OCI-LY1 (cell line): Measurements from ENCODE around the gene ITFG1.
"Not testable (repeated sequence)": the region's sequence is repeated elsewhere in the genome, so short reads cannot be mapped to it uniquely, and the experiment has no call there.

Source experiments
- H2AFZ ChIP-seq: fragments of 200-600 bp; sonication (generic), shearing (Covaris generic); 2 replicates; pipeline ENCODE4 v1.6.0; 2014; ENCODE audit warnings: antibody characterized with exemption, mild to moderate bottlenecking, low read length
- H3F3A ChIP-seq: fragments of 200-600 bp; sonication (generic), shearing (Covaris generic); 2 replicates; pipeline ENCODE4 v1.6.0; 2014; ENCODE audit warnings: mild to moderate bottlenecking, antibody characterized with exemption, low read length, moderate library complexity; ENCODE audit not compliant: insufficient read depth
- H3K27ac ChIP-seq: fragments of 200-600 bp; sonication (generic); 2 replicates; pipeline ENCODE4 v1.5.1; 2014; ENCODE audit warnings: low read length, mixed run types, mild to moderate bottlenecking, low read depth; ENCODE audit not compliant: poor library complexity, severe bottlenecking
- H3K27me3 ChIP-seq: fragments of 200-600 bp; sonication (generic); 2 replicates; pipeline ENCODE4 v1.6.0; 2014; ENCODE audit warnings: antibody characterized with exemption, mild to moderate bottlenecking, low read length, moderate library complexity; ENCODE audit not compliant: insufficient read depth
- H3K36me3 ChIP-seq: fragments of 200-600 bp; sonication (generic); 2 replicates; pipeline ENCODE4 v1.6.1; 2014; ENCODE audit warnings: mild to moderate bottlenecking, antibody characterized with exemption, low read length, moderate library complexity, mixed read lengths; ENCODE audit not compliant: insufficient read depth
- H3K4me1 ChIP-seq: fragments of 200-600 bp; sonication (generic); 2 replicates; pipeline ENCODE4 v1.5.1; 2014; ENCODE audit warnings: mild to moderate bottlenecking, low read length, moderate library complexity; ENCODE audit not compliant: insufficient read depth, severe bottlenecking
- H3K4me2 ChIP-seq: fragments of 200-600 bp; sonication (generic), shearing (Covaris generic); 2 replicates; pipeline ENCODE4 v1.6.1; 2014; ENCODE audit warnings: low read length
- H3K4me3 ChIP-seq: fragments of 200-600 bp; sonication (generic); 2 replicates; pipeline ENCODE4 v1.5.1; 2014; ENCODE audit warnings: low read length, low read depth, mild to moderate bottlenecking, mixed read lengths; ENCODE audit not compliant: poor library complexity, severe bottlenecking
- H3K79me2 ChIP-seq: fragments of 200-600 bp; shearing (Covaris generic); 2 replicates; pipeline ENCODE4 v1.6.1; 2016; ENCODE audit warnings: mixed run types, low read length, mixed read lengths; ENCODE audit not compliant: insufficient read depth
- H3K9ac ChIP-seq: fragments of 200-600 bp; sonication (generic), shearing (Covaris generic); 2 replicates; pipeline ENCODE4 v1.6.1; 2014; ENCODE audit warnings: mild to moderate bottlenecking, low read length, mixed read lengths
- H3K9me2 ChIP-seq: fragments of 200-600 bp; sonication (generic), shearing (Covaris generic); 2 replicates; pipeline ENCODE4 v1.6.1; 2014; ENCODE audit warnings: low read depth, mild to moderate bottlenecking, low read length, mixed read lengths
- H3K9me3 ChIP-seq: fragments of 200-600 bp; shearing (Covaris generic); 2 replicates; pipeline ENCODE4 v1.6.1; 2014; ENCODE audit warnings: low read length, mixed read lengths
- H4K20me1 ChIP-seq: fragments of 200-600 bp; sonication (generic), shearing (Covaris generic); 2 replicates; pipeline ENCODE4 v1.6.0; 2016; ENCODE audit warnings: mild to moderate bottlenecking, low read length; ENCODE audit not compliant: insufficient read depth
- CTCF ChIP-seq: fragments of 200-600 bp; sonication (generic), shearing (Covaris generic); IDR thresholded peaks from 2 replicates; pipeline ENCODE4 v1.5.1; 2017; ENCODE audit warnings: mild to moderate bottlenecking, antibody characterized with exemption, low read length, moderate library complexity, mixed read lengths
- EZH2 ChIP-seq: fragments of 200-600 bp; sonication (generic), shearing (Covaris generic); IDR thresholded peaks from 2 replicates; pipeline ENCODE4 v1.8.0; 2017; ENCODE audit warnings: borderline replicate concordance, mixed run types, mild to moderate bottlenecking, antibody characterized with exemption, low read length, moderate library complexity, mixed read lengths

Gene ITFG1

DNA sequence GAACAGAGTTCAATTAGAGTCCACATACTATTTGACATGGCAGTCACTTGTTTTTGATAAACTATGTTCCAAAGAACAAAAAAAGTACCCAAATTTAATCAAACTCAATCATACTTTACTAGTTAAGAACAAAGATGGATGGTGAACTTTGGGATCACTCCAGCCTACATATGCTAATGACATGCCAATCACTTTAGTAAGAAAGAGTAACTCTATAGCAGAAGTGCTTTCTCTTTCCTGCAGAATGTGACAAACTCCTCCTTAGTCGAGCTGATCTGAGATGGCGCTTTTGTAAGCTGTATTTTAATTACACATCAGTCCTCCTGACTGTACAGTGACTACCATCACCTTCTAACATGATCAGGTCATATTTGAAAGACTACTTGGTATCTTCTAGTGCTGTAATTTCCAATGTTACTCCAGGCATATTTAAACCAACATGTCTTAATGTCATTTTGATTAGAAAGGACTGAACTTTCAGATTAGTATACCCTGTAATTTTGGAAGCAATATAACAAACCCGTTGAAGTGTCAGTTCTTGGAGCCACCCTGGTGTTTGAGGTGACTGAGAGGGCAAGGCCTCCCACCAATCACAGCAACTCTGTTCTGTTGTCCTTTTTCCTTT is 321.2 kb downstream of the ITFG1 start:
- H3K79me2 ChIP-seq: no peaks in the 10 kb centered on the region; the same call in 1 of the 2 replicates
- H2AFZ ChIP-seq: no peak overlapping the region
- no peaks in the 10 kb centered on the region for H3K36me3 ChIP-seq

GRCh38 chr16:47137925-47138324 is 322.9 kb downstream of the ITFG1 start:
- not testable (repeated sequence) for H3K4me3 ChIP-seq, H3K36me3 ChIP-seq, H3F3A ChIP-seq, H3K9me2 ChIP-seq, H2AFZ ChIP-seq, H3K4me2 ChIP-seq, H3K79me2 ChIP-seq, H3K27me3 ChIP-seq, H3K27ac ChIP-seq, H3K9ac ChIP-seq, H3K9me3 ChIP-seq, H4K20me1 ChIP-seq
- peaks cover 15% of the 10 kb centered on the region for H3K4me1 ChIP-seq

More for the DNA sequence above, 321.2 kb downstream of the ITFG1 start:
- Histone ChIP-seq H3K9me2 (no peaks in the 10 kb centered on the region), H3K27me3 (no peaks in the 10 kb centered on the region; the same call in 1 of the 2 replicates), H4K20me1 (no peaks in the 10 kb centered on the region), H3K27ac (no peak overlapping the region), H3K9me3 (no peaks in the 10 kb centered on the region), H3F3A (no peaks in the 10 kb centered on the region), H3K9ac (no peak overlapping the region), H3K4me3 (no peak overlapping the region), H3K4me1 (peaks cover 21% of the 10 kb centered on the region), H3K4me2 (no peak overlapping the region)
- TF ChIP-seq CTCF (no peak), EZH2 (no peak)

DNA sequence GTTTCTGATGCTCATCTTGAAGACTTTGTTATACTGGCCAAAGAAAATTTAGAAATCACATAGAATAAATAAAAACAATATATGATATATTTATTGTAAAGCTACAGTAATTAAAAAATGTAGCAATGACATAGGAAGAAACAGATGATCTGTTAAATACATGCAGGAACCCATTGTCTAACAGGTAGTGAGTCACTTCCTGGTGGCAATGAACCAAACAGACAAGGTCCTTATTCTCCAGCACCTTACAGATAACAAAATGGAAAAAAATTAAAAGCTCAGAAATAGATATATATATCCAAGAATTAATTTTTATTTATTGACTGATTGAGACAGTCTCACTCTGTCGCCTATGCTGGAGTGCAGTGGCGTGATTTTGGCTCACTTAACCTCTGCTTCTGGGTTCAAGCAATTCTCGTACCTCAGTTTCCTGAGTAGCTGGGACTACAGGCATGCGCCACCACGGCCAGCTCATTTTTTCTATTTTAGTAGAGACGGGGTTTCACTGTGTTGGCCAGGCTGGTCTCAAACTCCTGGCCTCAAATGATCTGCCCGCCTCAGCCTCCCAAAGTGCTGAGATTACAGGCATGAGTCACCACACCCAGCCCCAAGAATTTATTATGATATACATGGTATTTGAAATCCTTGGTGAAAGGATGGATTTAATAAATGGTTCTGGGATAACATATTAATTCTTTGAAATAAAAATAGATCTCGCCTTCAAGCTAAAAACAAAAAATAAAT is 324.6 kb downstream of the ITFG1 start:
- H3K9me2 ChIP-seq: no peaks in the 10 kb centered on the region
- H2AFZ ChIP-seq: no peak overlapping the region
- no peaks in the 10 kb centered on the region; the same call in 1 of the 2 replicates for H3K79me2 ChIP-seq
- H3F3A ChIP-seq: no peaks in the 10 kb centered on the region
- H3K27me3 ChIP-seq: no peaks in the 10 kb centered on the region
- no peak overlapping the region for H3K9ac ChIP-seq
- no peaks in the 10 kb centered on the region for H3K9me3 ChIP-seq
- H3K36me3 ChIP-seq: no peaks in the 10 kb centered on the region
- no peak overlapping the region for H3K27ac ChIP-seq
- H4K20me1 ChIP-seq: no peaks in the 10 kb centered on the region
- peaks cover 1% of the 10 kb centered on the region for H3K4me1 ChIP-seq
- no peak overlapping the region for H3K4me2 ChIP-seq
- no peak overlapping the region for H3K4me3 ChIP-seq
- no peak for TF ChIP-seq CTCF
- no peak for TF ChIP-seq EZH2
